Right lobe of liver (tissue), 4 donors: Measurements from ENCODE around the gene TGFBR3.
A peak's percentile ranks its signal among the peaks of the same experiment; 100 is the strongest.

Experiments used
- CTCF ChIP-seq, 4 donors: fragments of 200-600 bp in 3 of 4; fragments of 450-650 bp in 1 of 4; IDR thresholded peaks; one replicate each; pipeline versions ENCODE4 v1.5.1 to v1.8.0; 2016 to 2022; ENCODE audit warnings: antibody characterized with exemption in 4 of 4, mild to moderate bottlenecking in 2 of 4
- POLR2A ChIP-seq: fragments of 450-650 bp; IDR thresholded peaks from one replicate; pipeline ENCODE4 v1.6.1; 2017; ENCODE audit warnings: antibody characterized with exemption, mild to moderate bottlenecking
- donor health status: DM: no; HTN: no; CAD: no.
- donor health status: DM: no; HTN: no; CAD: no.
- donor health status: DM: no; HTN: yes; CAD: no.

- TF ChIP-seq CTCF (IDR thresholded peaks at IDR 0.05), result peak; percentile 34 to 49 (median 44)
- TF ChIP-seq POLR2A, result no peak
Measured at GRCh38 chr1:91883470-91883869, 2.5 kb downstream of the TGFBR3 start.
